Measurements from ENCODE around the gene TULP4. TPM values are rescaled to one million over a fixed set of nuclear protein-coding genes. Genes with fewer than 3 reads are reported as not detected.

The TULP4 gene
- total RNA-seq, 1 experiment from 2014 or later = 52.8 TPM

- Mint-ChIP-seq H3K4me1 (peaks cover 47% of the 10 kb centered on the region), H3K36me3 (peaks cover 17% of the 10 kb centered on the region), H3K27ac (no peak overlapping the region), H3K27me3 (ENCODE audit: low read depth) (no peaks in the 10 kb centered on the region), H3K9me3 (peaks cover 20% of the 10 kb centered on the region), H3K4me3 (no peak overlapping the region)
- ATAC-seq (no peak), DNase-seq (ENCODE audit: low spot score) (no peak)
- ChIA-PET CTCF (interaction anchor here (1.2 kb wide), 1 partner anchor 106 kb away, joined by 5 read pairs; no protein-coding TSS in a partner anchor), POLR2A (interaction anchor here (0.6 kb wide), 1 partner anchor 317 kb away, joined by 3 read pairs; the partner anchor contains the start of gene DYNLT1)
- TF ChIP-seq ZBTB21 (CRISPR knock-in tag; IDR thresholded peaks at IDR 0.05; ENCODE audit: borderline replicate concordance) = no peak
- no peak for TF ChIP-seq KAT7 (CRISPR knock-in tag; IDR thresholded peaks at IDR 0.05; ENCODE audit: borderline replicate concordance)
- no peak for TF ChIP-seq ETV6 (CRISPR knock-in tag; IDR thresholded peaks at IDR 0.05)
- no peak for TF ChIP-seq USF1 (CRISPR knock-in tag; IDR thresholded peaks at IDR 0.05)
- no peak for TF ChIP-seq ZMAT4 (CRISPR knock-in tag; IDR thresholded peaks at IDR 0.05)
- no peak for TF ChIP-seq SMAD4 (CRISPR knock-in tag; IDR thresholded peaks at IDR 0.05)
- TF ChIP-seq PRRX2 (CRISPR knock-in tag; IDR thresholded peaks at IDR 0.05) = no peak
- no peak for TF ChIP-seq ARID4B (CRISPR knock-in tag; IDR thresholded peaks at IDR 0.05; ENCODE audit: borderline replicate concordance)
- TF ChIP-seq ATF2 (CRISPR knock-in tag; IDR thresholded peaks at IDR 0.05; ENCODE audit: borderline replicate concordance, low read depth) = no peak
- TF ChIP-seq FOXP4 (CRISPR knock-in tag; IDR thresholded peaks at IDR 0.05) = no peak
- no peak for TF ChIP-seq TEAD1 (CRISPR knock-in tag; IDR thresholded peaks at IDR 0.05)
- TF ChIP-seq IRF1 (CRISPR knock-in tag; IDR thresholded peaks at IDR 0.05) = no peak
- no peak for TF ChIP-seq MYBL2 (CRISPR knock-in tag; IDR thresholded peaks at IDR 0.05)
- no peak for TF ChIP-seq PRDM15 (CRISPR knock-in tag; IDR thresholded peaks at IDR 0.05)
- TF ChIP-seq ATF1 (CRISPR knock-in tag; IDR thresholded peaks at IDR 0.05) = no peak
- TF ChIP-seq ZBTB43 (CRISPR knock-in tag; IDR thresholded peaks at IDR 0.05) = no peak
- no peak for TF ChIP-seq NFE2L1 (CRISPR knock-in tag; IDR thresholded peaks at IDR 0.05)
- TF ChIP-seq NR1H2 (CRISPR knock-in tag; IDR thresholded peaks at IDR 0.05) = no peak
Observed at GRCh38 chr6:158327211-158327610, 14.9 kb downstream of the TULP4 start.
